Body of pancreas (tissue), 4 donors: Measurements from ENCODE around the gene ATP2B2.
A peak's percentile ranks its signal among the peaks of the same experiment; 100 is the strongest.

Source experiments
- POLR2A ChIP-seq, 3 donors: fragments of 450-650 bp; IDR thresholded peaks; one replicate each; pipeline ENCODE4 v1.6.1; 2016; ENCODE audit warnings: antibody characterized with exemption in 3 of 3, mild to moderate bottlenecking in 2 of 3
- TF ChIP-seq, protein P1 (sequence below), 7 experiments: fragments of 450-650 bp in 4 of 7; fragments of 200-600 bp in 3 of 7; sonication (generic) in 3 of 7; IDR thresholded peaks; one replicate each; pipeline ENCODE4 v1.5.1; 2016 to 2019; ENCODE audit warnings: antibody characterized with exemption in 7 of 7

DNA sequence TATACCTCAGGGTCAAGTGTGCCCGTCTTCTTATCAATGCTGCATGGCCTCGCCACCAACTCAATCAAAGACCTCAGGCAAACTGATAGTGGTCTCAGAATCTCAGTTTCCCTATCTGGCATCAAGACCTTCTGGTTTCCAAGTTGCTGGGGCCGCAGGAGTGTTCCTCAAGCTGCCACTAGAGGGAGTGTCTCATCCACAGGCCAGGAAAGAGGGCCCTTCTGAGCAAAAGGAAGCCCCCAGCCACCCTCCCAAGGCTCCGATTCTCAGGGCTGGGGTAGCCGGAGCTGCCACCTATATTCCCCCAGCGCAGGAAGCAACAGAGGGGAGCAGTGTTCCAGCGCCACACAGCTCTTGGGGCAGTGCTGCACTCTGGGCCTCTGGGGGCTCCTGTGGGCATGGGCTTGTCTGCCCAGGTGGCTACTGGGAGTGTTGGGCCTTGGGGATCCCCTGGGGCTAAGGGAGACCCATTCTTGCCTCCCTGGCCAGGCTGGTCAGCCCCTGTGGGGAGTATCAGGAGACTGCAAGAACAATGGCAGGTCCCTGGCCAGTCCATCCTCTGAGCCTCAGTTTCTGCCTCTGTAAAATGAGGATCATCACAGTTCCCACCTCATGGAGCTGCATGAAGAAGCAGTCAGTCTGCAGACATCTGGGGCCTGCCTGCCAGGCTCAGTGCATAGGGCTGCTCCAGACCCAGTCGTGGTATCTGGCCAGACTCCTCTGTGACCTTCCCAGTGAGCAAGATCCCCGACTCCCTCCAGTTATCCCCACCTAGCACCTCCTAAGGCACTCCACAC, 161.0 kb downstream of the ATP2B2 start:
- TF ChIP-seq, protein P1, sequence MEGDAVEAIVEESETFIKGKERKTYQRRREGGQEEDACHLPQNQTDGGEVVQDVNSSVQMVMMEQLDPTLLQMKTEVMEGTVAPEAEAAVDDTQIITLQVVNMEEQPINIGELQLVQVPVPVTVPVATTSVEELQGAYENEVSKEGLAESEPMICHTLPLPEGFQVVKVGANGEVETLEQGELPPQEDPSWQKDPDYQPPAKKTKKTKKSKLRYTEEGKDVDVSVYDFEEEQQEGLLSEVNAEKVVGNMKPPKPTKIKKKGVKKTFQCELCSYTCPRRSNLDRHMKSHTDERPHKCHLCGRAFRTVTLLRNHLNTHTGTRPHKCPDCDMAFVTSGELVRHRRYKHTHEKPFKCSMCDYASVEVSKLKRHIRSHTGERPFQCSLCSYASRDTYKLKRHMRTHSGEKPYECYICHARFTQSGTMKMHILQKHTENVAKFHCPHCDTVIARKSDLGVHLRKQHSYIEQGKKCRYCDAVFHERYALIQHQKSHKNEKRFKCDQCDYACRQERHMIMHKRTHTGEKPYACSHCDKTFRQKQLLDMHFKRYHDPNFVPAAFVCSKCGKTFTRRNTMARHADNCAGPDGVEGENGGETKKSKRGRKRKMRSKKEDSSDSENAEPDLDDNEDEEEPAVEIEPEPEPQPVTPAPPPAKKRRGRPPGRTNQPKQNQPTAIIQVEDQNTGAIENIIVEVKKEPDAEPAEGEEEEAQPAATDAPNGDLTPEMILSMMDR (IDR thresholded peaks at IDR 0.05): peak; percentile 57 to 86 (median 78)
- TF ChIP-seq POLR2A (IDR thresholded peaks at IDR 0.05): no peak
